ENCODE data around the gene SDK1. TPM values are rescaled to one million over a fixed set of nuclear protein-coding genes. Genes with fewer than 3 reads are reported as not detected.

The SDK1 gene
- total RNA-seq, 2 donors from 2014 or later = 3.1 to 3.6 TPM

- Histone ChIP-seq H3K9me3 (no peaks in the 10 kb centered on the region), H3K36me3 (no peaks in the 10 kb centered on the region), H3K27me3 (no peaks in the 10 kb centered on the region), H3K27ac (no peak overlapping the region), H3K4me3 (no peak overlapping the region), H3K4me1 (no peaks in the 10 kb centered on the region)
- no peak for TF ChIP-seq CTCF (IDR thresholded peaks at IDR 0.05)
- DNase-seq (ENCODE audit: low spot score) = peak; percentile 26
These were observed 742.9 kb downstream of the SDK1 start for GRCh38 chr7:4043988-4044387.

- no peak overlapping the region for H3K27ac ChIP-seq
- peak; percentile 44 for DNase-seq (ENCODE audit: low spot score)
- no peak for TF ChIP-seq CTCF (IDR thresholded peaks at IDR 0.05)
- H3K36me3 ChIP-seq = no peaks in the 10 kb centered on the region
- H3K27me3 ChIP-seq = no peaks in the 10 kb centered on the region
- H3K9me3 ChIP-seq = no peaks in the 10 kb centered on the region
- H3K4me1 ChIP-seq = no peaks in the 10 kb centered on the region
- H3K4me3 ChIP-seq = no peak overlapping the region
These were observed 744.4 kb downstream of the SDK1 start for GRCh38 chr7:4045450-4045849.

GRCh38 chr7:4045975-4046374 is 744.9 kb downstream of the SDK1 start:
- Histone ChIP-seq H3K27ac (no peak overlapping the region), H3K4me3 (no peak overlapping the region), H3K9me3 (no peaks in the 10 kb centered on the region), H3K4me1 (no peaks in the 10 kb centered on the region), H3K27me3 (no peaks in the 10 kb centered on the region), H3K36me3 (no peaks in the 10 kb centered on the region)
- TF ChIP-seq CTCF (IDR thresholded peaks at IDR 0.05) = no peak
- DNase-seq (ENCODE audit: low spot score) = no peak

GRCh38 chr7:4048336-4048735 is 747.3 kb downstream of the SDK1 start:
- peak; percentile 34 for DNase-seq (ENCODE audit: low spot score)
- no peaks in the 10 kb centered on the region for H3K36me3 ChIP-seq
- no peak overlapping the region for H3K27ac ChIP-seq
- no peak overlapping the region for H3K4me3 ChIP-seq
- no peaks in the 10 kb centered on the region for H3K4me1 ChIP-seq
- H3K27me3 ChIP-seq = no peaks in the 10 kb centered on the region
- no peaks in the 10 kb centered on the region for H3K9me3 ChIP-seq
- no peak for TF ChIP-seq CTCF (IDR thresholded peaks at IDR 0.05)

GRCh38 chr7:4049202-4049601 is 748.1 kb downstream of the SDK1 start:
- H3K9me3 ChIP-seq = no peaks in the 10 kb centered on the region

More at GRCh38 chr7:4049202-4049601, 748.1 kb downstream of the SDK1 start:
- H3K27ac ChIP-seq = no peak overlapping the region
- no peak overlapping the region for H3K4me3 ChIP-seq
- H3K4me1 ChIP-seq = no peaks in the 10 kb centered on the region
- no peaks in the 10 kb centered on the region for H3K36me3 ChIP-seq
- DNase-seq (ENCODE audit: low spot score) = peak; percentile 21
- H3K27me3 ChIP-seq = no peaks in the 10 kb centered on the region
- TF ChIP-seq CTCF (IDR thresholded peaks at IDR 0.05) = no peak

All from right atrium auricular region (tissue), 2 donors.